ENCODE measurements around the gene ECHDC3.
A peak's percentile ranks its signal among the peaks of the same experiment; 100 is the strongest.

ECHDC3 gene

GRCh38 chr10:11754620-11755019 is 12.4 kb downstream of the ECHDC3 start:
- CTCF ChIA-PET: interaction anchor here (0.6 to 6.3 kb wide), 4 partner anchors 15 to 330 kb away, joined by 3 to 59 read pairs (median 4); no protein-coding TSS in a partner anchor
- H3K4me3 ChIP-seq (ENCODE audit: low read depth, low read length): no peak overlapping the region
- POLR2A ChIA-PET: no interaction called here

GRCh38 chr10:11755512-11756263 is 13.5 kb downstream of the ECHDC3 start:
- CTCF ChIA-PET: interaction anchor here (6.3 kb wide), 1 partner anchor 241 kb away, joined by 59 read pairs; no protein-coding TSS in a partner anchor

More at GRCh38 chr10:11754620-11755019, 12.4 kb downstream of the ECHDC3 start:
- no peaks in the 10 kb centered on the region; a peak in 1 of 3 replicates for H3K36me3 ChIP-seq (ENCODE audit: control insufficient read depth in 2 of 2, insufficient read depth in 1 of 2, low read length in 2 of 2)
- TF ChIP-seq ZNF776 (tag by site-specific recombination; IDR thresholded peaks at IDR 0.05; ENCODE audit: borderline replicate concordance) (no peak), HOXC10 (CRISPR knock-in tag; IDR thresholded peaks at IDR 0.05) (no peak), ZNF211 (tag by site-specific recombination; IDR thresholded peaks at IDR 0.05; ENCODE audit: low read depth) (no peak), ZNF670 (tag by site-specific recombination; IDR thresholded peaks at IDR 0.05; ENCODE audit: low read depth) (no peak), ZIC2 (tag by site-specific recombination; IDR thresholded peaks at IDR 0.05) (no peak), ZSCAN4 (tag by site-specific recombination; IDR thresholded peaks at IDR 0.05) (no peak), GLIS1 (tag by site-specific recombination; IDR thresholded peaks at IDR 0.05) (peak; percentile 92)
- no peak overlapping the region for H3K27ac ChIP-seq (ENCODE audit: extremely low read depth, low read depth, low read length)
- H3K4me1 ChIP-seq (ENCODE audit: control insufficient read depth, insufficient read depth, low read length): peaks cover 4% of the 10 kb centered on the region; the same call in 1 of the 2 replicates
- no peaks in the 10 kb centered on the region for H3K9me3 ChIP-seq (ENCODE audit: control insufficient read depth, insufficient read depth, low read depth, low read length)

GRCh38 chr10:11756766-11757315 is 14.7 kb downstream of the ECHDC3 start:
- no peak overlapping the region for H3K4me3 ChIP-seq (ENCODE audit: low read depth, low read length)
- no peaks in the 10 kb centered on the region; a peak in 1 of 3 replicates for H3K36me3 ChIP-seq (ENCODE audit: control insufficient read depth in 2 of 2, insufficient read depth in 1 of 2, low read length in 2 of 2)
- H3K4me1 ChIP-seq (ENCODE audit: control insufficient read depth, insufficient read depth, low read length): peaks cover 4% of the 10 kb centered on the region; the same call in 1 of the 2 replicates
- POLR2A ChIA-PET: no interaction called here
- CTCF ChIA-PET: interaction anchor here (0.6 to 6.3 kb wide), 22 partner anchors 8 to 1624 kb away, joined by 3 to 59 read pairs (median 3); no protein-coding TSS in a partner anchor
- H3K27ac ChIP-seq (ENCODE audit: extremely low read depth, low read depth, low read length): peak overlapping the region; percentile 37; the same call in 1 of the 2 replicates
- no peaks in the 10 kb centered on the region for H3K9me3 ChIP-seq (ENCODE audit: control insufficient read depth, insufficient read depth, low read depth, low read length)
- TF ChIP-seq ZNF398 (tag by site-specific recombination; IDR thresholded peaks at IDR 0.05): no peak
- no peak for TF ChIP-seq ZNF791 (tag by site-specific recombination; IDR thresholded peaks at IDR 0.05)
- no peak for TF ChIP-seq ZNF311 (tag by site-specific recombination; IDR thresholded peaks at IDR 0.05; ENCODE audit: borderline replicate concordance)
- no peak for TF ChIP-seq ZNF555 (tag by site-specific recombination; conservative IDR thresholded peaks at IDR 0.05)
- no peak for TF ChIP-seq ZNF132 (tag by site-specific recombination; IDR thresholded peaks at IDR 0.05; ENCODE audit: borderline replicate concordance)
- no peak for TF ChIP-seq ZNF624 (tag by site-specific recombination; IDR thresholded peaks at IDR 0.05)
- no peak for TF ChIP-seq ZFP69B (tag by site-specific recombination; IDR thresholded peaks at IDR 0.05)
- TF ChIP-seq ZNF16 (tag by site-specific recombination; IDR thresholded peaks at IDR 0.05; ENCODE audit: low read depth): no peak
- TF ChIP-seq ZNF404 (tag by site-specific recombination; IDR thresholded peaks at IDR 0.05): no peak
- no peak for TF ChIP-seq ZNF362 (tag by site-specific recombination; IDR thresholded peaks at IDR 0.05)
- TF ChIP-seq ZNF548 (tag by site-specific recombination; IDR thresholded peaks at IDR 0.05): no peak
- TF ChIP-seq YY2 (tag by site-specific recombination; IDR thresholded peaks at IDR 0.05): no peak
- no peak for TF ChIP-seq ZNF514 (tag by site-specific recombination; IDR thresholded peaks at IDR 0.05)

More at GRCh38 chr10:11755512-11756263, 13.5 kb downstream of the ECHDC3 start:
- Histone ChIP-seq H3K4me1 (ENCODE audit: control insufficient read depth, insufficient read depth, low read length) (peaks cover 4% of the 10 kb centered on the region; the same call in 1 of the 2 replicates), H3K4me3 (ENCODE audit: low read depth, low read length) (no peak overlapping the region), H3K27ac (ENCODE audit: extremely low read depth, low read depth, low read length) (no peak overlapping the region), H3K36me3 (ENCODE audit: control insufficient read depth in 2 of 2, insufficient read depth in 1 of 2, low read length in 2 of 2) (no peaks in the 10 kb centered on the region; a peak in 1 of 3 replicates), H3K9me3 (ENCODE audit: control insufficient read depth, insufficient read depth, low read depth, low read length) (no peaks in the 10 kb centered on the region)
- POLR2A ChIA-PET: no interaction called here
- no peak for TF ChIP-seq ZNF18 (tag by site-specific recombination; IDR thresholded peaks at IDR 0.05)
- TF ChIP-seq ZFP69B (tag by site-specific recombination; IDR thresholded peaks at IDR 0.05): no peak
- TF ChIP-seq ZNF341 (tag by site-specific recombination; IDR thresholded peaks at IDR 0.05; ENCODE audit: low read depth): peak; percentile 22; the same call in 1 of the 2 replicates

Data from HEK293 (cell line).